Limb (tissue), 2 donors: ENCODE results near the gene PLEKHG3.

Experiments used
- DNase-seq, 2 donors: peaks; one replicate each; pipeline ENCODE4 v3.0.0-alpha.2; 2016; ENCODE audit errors: extremely low spot score in 2 of 2

The PLEKHG3 gene

DNA sequence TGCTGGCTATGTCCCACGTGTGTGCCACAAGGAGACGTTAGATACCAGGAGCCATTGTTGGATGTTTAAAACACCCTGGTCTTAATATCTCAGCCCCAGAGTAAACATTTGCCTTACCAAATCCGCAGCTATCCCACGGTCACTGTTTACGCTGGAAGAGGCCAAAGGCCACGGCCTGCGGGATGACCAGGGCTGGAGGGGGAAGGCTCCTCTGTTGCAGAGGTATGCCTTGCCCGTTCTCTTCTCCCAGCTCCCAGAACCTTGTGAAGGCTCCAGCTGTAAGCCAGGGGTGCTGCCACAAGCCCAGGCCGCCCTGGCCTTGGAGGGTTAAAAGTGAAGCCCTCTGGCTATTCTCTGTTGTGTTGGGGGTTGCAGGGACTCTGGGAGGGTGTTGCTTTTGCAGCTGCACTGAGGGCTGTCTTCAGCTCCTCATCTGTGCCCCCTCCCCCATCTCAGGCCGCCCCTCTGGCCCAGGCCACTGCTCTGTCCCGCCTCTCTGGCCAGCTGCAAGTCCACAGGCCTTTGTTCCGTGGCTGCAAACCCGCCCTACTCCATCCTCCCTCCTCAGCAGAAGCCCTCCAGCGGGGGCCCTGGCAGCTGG is 2.5 kb downstream of the PLEKHG3 start:
- peak in 1 of 2 donors; percentile 53 for DNase-seq

GRCh38 chr14:64707661-64708060 is 3.4 kb downstream of the PLEKHG3 start:
- DNase-seq, result peak in 1 of 2 donors; percentile 22

DNA sequence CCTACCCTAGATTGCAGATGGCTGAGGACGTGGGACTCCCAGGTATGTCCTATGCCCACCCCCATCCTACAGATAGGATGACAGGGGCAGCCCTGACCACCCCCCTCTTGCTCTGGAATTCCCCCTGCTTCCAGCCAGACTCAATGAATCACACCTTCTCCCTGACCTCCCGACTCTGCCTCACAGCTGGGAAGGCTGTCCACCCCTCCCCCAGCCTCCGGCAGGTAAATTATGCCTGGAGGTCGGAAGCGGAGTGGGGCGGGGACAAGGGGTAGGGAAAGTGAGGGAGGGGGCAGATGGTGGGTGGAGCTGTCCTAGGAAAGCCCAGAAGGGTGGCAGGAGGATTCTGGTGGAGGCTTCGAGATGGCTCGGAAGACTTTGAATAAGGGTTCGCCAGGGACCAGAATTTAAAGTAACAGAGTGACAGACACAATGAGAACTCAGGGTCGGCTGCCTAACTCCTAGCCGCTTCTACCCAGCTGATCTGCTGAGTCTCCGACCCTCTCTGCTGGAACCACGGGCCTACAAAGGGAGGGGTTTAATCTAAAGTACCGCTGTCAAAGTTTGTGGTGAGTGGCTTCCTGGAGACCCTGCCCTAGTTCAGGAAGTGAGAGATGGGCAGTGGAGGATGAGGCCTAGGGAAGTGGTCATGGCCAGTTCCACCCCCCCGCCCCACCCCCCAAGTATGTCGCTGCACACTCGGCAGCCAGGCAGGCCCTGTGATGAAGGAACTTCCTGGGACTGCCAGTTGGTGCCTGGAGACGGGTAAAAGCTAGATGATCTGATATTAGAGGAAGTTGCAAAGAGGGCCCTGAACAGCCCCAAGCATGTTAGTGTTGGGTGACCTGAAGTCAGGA is 4.2 kb downstream of the PLEKHG3 start:
- peak in 1 of 2 donors; percentile 34 for DNase-seq

DNA sequence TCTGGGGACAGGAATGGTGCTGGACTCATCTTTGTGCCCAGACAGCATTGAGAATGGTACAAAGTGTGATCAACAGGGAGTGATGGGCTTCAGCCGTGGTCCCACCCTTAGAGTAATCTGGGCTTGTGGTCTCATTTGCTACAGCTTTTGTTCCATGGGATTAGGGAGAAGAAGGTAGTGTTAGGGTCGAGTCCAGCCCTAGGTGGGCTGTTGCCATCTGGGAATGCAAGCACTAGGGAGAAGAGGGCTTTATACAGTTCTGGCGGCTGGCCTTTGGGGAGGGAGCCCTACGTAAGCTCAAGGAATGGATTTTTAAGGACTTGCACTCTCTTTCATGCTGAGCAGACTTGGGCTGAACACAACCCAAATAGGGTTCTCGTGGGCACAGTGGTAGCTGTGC is 4.9 kb downstream of the PLEKHG3 start:
- peak in 1 of 2 donors; percentile 18 for DNase-seq

GRCh38 chr14:64711039-64711438 is 6.8 kb downstream of the PLEKHG3 start:
- DNase-seq, result no peak

DNA sequence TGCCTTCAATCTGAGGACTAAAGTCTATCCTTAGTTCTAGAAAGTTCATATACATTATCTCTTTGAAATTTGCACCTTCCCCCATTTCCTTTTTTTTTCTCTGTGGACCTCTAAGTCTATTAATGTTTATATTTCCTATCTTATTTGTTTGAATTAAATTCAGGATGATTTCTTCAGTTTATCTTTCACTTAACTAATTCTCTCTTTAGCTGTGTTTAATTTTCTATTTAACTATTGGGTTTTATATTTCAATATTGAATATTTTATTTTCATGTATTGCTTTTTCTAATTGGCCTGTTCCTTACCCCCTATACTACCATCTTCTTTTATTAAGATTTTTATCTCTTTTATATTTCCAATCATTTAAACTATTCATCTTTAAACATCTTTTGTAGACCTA is 9.5 kb downstream of the PLEKHG3 start:
- DNase-seq, result no peak

DNA sequence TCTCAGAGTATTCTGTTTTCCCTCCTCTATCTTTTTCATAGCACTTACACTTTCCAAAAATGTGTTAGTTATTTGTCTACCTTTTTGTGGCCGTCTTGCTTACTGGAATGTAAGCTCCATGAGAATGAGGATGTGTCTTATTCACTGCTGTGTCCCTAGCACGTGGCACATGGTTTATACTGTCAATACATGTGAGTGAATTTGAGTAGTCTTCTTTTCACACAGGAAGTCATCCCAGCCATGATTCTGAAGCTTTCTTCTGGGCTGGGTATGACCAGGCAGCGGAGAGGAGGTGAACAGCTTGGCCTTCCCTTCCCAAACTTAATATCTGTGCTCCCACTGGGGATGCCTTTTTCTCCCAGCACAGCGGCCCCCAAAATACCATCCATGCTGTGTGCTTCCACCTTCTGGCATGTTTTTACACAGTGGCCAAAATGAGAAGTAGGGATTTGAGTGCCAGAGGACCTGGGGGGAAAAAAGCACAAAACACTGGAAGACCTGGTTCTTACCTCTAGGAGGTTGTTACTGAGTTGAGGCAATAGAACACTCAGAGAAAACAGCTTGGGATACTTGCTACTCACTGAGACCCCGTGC is 10.3 kb downstream of the PLEKHG3 start:
- peak in 1 of 2 donors; percentile 5 for DNase-seq

DNA sequence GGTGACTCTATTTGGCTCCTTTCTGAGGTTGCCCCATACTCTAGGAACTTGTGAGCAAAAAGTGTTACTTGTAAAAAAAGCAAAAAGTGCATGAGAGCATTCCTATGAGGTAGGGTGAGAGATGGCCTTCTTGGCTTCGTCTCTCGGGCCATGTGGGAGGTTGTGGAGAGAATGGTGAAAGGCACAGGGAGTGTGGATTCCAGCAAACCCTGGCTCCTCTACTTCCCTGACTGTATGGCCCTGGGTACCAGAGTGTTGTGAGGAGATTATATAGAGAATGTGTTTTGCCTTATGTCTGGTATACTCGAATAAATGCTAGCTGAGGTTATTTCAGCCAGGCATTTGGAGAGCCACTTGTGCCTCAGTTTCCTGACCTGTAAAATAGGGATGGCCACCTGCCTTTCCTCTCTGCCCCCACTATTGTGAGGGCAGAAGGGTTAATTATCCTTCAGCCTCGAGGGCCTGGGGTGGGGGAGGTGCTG is 11.0 kb downstream of the PLEKHG3 start:
- no peak for DNase-seq

DNA sequence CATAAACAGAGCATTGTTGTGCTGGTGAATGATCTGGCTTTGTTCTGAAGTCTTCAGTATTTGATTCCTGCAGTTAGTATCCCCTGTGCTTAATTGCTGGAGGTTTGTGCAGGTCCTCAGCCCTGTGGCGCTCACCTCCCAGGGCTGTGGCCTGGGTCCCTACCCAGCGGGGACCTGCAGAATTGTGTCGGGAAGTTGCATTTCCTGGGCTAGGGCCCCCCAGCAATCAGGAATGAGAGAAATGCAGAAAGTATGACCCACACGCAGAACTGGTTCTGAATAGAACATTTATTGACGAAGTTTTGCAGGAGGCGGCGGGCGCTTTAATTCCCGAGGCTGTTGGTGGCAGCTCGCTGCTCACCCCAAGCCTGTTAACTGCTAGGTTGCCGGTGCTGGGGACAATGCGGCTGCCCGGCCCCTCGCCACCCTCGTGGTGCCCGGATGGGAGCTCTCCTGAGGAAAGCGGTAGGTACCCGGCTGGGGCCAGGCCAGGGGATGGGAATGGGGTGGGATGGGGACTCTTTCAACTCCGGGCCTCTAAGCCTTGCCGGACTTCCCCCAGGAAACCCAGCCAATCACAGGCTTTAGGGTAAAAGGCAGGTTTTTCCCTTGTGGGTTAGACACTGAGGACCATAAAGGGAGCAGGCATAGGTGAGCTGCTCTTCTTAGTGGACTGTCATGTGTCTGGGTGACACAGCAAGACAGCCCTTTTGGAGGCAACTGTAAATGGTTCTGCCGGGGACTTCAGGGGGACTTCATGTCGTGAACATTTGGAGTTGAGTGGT is 11.6 kb downstream of the PLEKHG3 start:
- peak in 1 of 2 donors; percentile 41 for DNase-seq

DNA sequence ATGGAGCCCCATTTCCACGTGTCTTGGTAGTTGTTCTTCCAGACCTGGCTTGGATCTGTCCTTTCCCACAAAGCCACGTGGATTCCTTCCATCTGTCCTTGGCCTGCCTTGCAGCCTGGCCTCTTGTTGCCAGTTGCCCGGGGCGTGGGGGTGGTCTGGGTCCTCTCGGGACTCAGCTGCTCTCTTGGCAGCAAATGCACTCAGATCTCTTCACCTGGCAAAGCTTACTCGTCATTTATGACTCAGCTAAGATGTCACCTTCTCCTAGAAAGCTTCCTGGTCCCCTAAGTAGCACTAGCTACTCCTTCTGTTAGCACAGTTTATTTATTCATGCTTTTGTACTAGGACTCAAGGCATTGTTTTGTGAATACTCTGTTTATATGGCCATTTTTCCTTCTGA is 13.6 kb downstream of the PLEKHG3 start:
- DNase-seq, result no peak

DNA sequence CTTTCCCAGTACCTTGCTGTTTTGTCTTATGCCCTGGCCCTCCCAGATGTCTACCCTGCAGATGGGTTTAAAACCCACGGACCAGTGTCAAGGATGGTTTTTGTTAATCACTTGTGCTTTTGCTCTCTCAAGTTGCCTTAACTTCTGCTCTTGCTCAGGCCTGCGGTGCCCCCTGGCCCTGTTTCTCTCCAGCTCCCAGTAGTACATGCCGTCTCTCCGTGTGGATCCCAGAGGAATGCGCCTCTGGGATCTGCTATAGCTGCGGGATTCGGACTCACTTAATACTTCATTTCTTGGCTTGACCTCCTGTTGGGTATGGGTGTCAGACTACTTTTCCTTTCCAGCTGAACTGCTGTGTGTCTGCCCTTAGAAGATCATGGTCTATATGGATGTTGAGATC is 14.5 kb downstream of the PLEKHG3 start:
- no peak for DNase-seq

DNA sequence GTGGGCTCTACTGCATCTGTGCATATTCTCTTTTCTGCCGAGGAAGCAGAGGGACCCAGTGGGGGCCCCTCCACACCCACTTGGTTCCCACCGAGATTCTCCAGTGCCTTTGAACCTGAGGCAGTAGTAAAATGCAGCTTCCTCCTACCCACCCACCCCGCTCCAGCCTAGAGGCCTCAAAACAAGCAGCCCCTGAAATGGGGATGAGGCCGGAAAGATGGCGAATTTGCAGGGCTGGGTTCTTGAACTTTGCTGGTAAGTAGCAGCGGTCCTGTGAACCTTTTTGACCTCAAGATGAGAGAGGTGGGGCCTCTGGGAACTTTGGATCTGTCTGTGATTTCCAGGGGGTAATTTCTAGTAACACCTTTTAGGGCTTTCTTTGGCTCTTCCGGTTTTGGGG is 15.4 kb downstream of the PLEKHG3 start:
- no peak for DNase-seq

DNA sequence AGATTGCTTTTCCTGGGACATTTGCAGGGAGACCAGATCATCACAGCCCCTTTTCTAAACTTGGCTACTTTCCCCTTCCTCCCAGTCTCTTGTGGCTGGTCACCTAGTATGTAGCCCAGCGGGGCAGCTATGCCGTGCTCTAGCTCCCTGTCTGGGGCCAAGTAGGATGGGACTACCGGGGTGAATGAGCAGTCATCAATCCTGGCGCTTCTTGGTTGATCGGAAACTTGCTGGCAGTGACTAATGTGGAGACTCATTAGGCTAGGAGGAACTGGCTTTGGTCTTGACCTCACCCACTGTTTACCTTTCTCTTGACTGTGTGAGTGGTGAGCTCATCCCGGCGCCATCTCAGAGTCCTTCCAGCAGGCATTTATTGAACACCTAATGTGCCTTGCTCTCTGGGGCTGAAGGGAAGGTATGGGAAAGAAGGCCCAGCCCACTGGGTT is 15.9 kb downstream of the PLEKHG3 start:
- no peak for DNase-seq

DNA sequence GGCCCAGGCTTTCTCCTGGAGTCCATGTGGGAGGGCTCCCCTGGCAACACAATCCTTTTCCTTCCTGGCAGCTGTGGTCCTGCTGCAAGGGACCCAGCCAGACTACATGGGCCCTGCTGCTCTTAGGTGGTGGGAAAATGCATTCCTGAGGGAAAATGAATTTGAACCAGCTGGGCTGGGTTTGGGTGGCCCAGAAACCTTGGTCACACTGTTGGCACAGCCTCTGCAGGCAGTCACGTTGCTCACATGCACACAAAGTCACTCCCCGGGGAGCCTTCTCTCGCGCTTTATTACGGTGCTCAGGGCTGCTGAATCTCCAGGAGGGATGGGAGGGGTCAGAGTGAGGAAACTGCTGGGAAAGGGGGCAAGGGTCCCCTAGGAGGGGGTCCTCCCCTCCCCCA is 17.2 kb downstream of the PLEKHG3 start:
- no peak for DNase-seq

- DNase-seq, result no peak
Observed at GRCh38 chr14:64721899-64722298, 17.7 kb downstream of the PLEKHG3 start.

GRCh38 chr14:64722842-64723447 is 18.7 kb downstream of the PLEKHG3 start:
- DNase-seq, result no peak

- DNase-seq, result no peak
Observed at GRCh38 chr14:64723691-64724577, 19.7 kb downstream of the PLEKHG3 start.

- no peak for DNase-seq
Observed at GRCh38 chr14:64724578-64724930, 20.3 kb downstream of the PLEKHG3 start.

DNA sequence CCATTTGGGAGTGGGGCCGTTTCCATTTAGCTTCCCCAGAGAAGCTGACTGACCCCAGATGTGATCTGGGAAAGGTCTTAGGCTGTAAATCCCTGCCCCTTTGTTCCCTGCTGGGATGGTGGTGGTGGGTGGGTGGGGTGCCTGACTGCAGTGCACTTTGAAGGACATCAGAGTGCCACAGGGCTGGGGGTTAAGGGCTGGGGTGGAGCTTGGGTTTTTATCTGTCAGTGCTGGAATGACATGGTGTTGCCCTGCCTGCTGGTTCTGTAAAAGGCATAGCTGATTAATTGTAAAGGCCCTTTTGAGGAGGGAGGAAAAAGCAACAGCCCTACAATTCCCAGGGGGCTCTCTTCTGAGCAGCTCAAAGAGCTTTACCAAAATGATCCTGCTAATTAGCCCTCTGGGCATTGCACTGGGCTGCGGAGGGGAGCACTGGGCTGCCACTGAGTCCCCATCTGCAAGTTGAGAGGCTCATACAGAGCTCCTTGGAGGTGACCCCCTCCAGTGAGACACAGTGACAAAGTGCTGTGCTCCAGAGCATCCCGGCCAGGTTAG is 21.1 kb downstream of the PLEKHG3 start:
- no peak for DNase-seq
